MM.1S (cell line): ENCODE results near the gene KCNH8.

Experiments
- CTCF ChIP-seq: fragments of 300-600 bp; sonication (generic); IDR thresholded peaks from 2 replicates; pipeline ENCODE4 v1.5.1; 2016; ENCODE audit warnings: antibody characterized with exemption, low read length, mixed read lengths
- EZH2 ChIP-seq: fragments of 300-600 bp; sonication (generic); optimal IDR thresholded peaks from 2 replicates; pipeline ENCODE3; 2017; ENCODE audit warnings: low read depth, mild to moderate bottlenecking, antibody characterized with exemption, low read length, mixed read lengths
- EZH2phosphoT487 ChIP-seq: fragments of 300-600 bp; sonication (generic); IDR thresholded peaks from 2 replicates; pipeline ENCODE4 v1.6.1; 2018; ENCODE audit warnings: antibody characterized with exemption, low read length

DNA sequence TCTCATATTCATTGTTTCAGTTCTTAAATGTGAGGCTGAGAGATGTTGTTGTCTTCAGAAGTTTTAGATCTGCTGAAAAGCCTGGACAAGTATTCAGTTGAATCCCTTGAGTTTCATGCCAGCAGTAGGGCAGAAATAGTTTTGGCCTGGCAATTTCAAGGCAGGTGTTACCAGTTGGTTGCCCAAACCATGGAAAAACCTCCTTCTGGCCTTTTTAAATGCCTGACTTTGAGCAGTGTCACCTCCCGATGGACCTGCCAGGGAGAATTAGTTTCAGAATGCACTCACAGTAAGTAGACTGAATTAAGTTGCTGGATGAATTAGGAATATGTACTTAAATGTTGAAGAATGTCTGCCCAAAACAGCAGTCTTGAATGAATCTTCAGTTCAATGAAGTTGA lies 383.1 kb downstream of the KCNH8 start:
- TF ChIP-seq CTCF (no peak), EZH2phosphoT487 (no peak), EZH2 (no peak)
